HG03432 (cell line): Measurements from ENCODE around the gene TTLL11.
"Not testable (repeated sequence)": the region's sequence is repeated elsewhere in the genome, so short reads cannot be mapped to it uniquely, and the experiment has no call there.

Experiments used
- ATAC-seq: cut with Tn5 transposase; IDR thresholded peaks from one replicate; pipeline ENCODE4 v1.9.1; 2021; ENCODE audit warnings: mild to moderate bottlenecking, moderate library complexity; ENCODE audit not compliant: unreplicated experiment

The TTLL11 gene

DNA sequence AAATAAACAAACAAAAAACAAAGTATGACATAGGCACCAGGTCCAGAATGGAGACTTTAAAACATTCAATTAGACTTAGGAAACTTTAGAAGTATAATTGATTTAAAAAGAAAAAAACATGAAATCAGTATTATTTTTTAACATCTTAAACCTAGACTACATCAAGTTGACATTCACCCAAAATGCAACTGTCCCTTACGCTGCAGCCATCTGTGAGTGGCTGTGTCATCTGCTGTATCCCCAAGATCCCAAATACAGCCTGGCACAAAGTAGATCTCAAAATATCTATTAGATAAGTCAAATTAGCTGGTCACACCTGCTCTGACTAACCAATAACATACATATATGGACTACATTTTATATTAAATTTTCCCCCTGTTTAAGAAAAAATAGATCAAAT is 7.8 kb downstream of the TTLL11 start:
- no peak for ATAC-seq

DNA sequence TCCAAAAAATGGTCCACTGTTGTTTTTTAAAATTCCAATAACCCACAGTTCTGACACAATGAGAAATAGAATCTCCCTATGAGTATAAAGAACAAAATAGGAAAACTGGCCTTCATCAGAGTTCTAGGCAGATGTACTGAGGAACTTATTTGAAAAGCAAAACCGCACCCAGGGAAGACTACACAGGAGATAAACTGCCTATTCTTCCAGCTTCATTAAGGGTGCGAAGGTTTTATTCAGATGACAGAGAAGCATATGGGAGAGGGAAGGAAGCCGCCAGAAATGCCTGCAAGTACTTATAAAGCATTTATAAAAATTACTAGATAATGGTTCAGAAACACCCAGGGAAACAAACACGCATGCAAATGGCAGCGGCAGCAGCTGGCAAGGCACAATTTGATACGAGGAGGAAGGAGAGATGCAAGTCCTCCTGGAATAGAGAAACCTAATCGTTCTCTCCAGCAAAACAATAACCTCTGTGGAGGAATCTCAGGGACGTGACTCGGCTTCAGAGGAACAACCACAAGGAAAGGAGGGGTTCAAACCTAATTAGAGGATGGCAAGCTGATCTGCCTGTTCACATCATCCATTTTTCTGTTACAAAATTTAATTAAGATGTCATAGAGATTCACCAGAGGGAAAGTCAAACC is 9.0 kb downstream of the TTLL11 start:
- no peak for ATAC-seq

DNA sequence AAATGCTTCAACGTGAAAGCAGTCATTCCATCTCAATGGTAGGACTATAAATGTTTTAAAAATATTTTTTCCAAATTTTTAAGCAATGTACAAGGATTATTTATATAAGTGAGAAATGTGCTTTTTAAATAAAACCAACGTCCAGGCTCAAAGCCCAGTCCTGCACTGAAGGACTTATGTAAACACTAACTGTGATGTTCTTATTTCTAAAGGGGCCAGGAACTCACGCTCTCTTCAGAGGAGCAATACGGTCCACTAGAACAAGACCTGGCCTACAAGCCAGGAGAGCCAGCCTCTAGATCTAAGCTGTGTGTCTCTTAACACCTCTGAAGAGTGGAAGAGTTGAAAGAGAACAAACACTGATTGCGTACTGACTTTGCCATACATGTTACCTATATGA is 12.1 kb downstream of the TTLL11 start:
- no peak for ATAC-seq

DNA sequence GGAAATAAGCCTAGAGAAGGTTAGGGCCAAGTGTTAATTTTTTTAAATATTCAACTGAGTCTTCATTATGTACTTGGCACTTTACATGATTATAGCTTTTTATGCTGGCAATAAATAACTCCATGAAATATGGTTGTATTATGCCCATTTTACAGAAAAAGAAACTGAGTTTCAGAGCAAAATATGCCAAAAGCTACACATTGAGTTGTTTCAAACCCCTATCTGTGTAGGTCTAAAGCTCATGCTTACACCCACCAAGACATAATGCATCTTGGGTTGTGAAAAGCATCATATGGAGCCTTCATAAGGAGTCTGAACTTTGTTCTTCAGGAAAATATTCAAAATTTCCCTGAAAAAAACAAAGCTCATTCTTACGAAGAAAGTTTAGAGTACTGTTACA is 14.6 kb downstream of the TTLL11 start:
- no peak for ATAC-seq

DNA sequence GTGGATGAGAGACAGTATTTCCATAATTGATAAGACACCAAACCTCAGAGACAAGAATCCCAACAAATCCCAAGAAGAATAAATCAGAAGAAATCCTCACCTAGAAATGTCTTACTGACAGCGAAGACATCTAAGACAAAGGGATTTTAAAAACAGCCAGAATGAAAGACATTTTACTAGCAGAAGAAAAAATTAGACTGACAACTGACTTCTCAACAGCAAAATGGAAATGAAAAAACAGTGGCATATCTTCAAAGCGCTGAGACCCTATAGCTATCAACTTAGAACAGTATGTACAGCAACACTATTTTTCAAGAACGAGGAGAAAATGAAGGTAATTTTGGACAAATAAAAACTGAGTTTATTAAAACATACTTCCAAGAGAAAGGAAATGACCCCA is 16.3 kb downstream of the TTLL11 start:
- no peak for ATAC-seq

DNA sequence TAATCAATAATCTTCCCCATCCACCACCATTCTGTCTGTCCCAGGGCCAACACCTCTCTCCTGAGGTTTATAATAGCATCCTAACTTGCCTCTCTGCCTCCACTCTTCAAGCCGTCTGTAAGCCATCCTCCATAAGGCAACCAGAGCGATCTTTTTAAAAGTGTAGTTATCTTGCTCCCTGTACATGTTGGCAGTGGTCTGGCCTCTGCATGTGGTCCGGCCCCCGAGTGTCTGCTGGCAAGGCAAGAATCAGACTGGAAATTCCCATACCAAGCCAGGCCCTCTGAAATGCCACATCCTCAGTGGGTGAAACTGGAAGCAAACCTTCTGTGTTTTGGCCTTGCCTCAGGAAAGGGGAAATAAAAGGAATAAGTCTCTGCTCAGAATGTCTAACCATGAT is 17.0 kb downstream of the TTLL11 start:
- ATAC-seq = no peak

DNA sequence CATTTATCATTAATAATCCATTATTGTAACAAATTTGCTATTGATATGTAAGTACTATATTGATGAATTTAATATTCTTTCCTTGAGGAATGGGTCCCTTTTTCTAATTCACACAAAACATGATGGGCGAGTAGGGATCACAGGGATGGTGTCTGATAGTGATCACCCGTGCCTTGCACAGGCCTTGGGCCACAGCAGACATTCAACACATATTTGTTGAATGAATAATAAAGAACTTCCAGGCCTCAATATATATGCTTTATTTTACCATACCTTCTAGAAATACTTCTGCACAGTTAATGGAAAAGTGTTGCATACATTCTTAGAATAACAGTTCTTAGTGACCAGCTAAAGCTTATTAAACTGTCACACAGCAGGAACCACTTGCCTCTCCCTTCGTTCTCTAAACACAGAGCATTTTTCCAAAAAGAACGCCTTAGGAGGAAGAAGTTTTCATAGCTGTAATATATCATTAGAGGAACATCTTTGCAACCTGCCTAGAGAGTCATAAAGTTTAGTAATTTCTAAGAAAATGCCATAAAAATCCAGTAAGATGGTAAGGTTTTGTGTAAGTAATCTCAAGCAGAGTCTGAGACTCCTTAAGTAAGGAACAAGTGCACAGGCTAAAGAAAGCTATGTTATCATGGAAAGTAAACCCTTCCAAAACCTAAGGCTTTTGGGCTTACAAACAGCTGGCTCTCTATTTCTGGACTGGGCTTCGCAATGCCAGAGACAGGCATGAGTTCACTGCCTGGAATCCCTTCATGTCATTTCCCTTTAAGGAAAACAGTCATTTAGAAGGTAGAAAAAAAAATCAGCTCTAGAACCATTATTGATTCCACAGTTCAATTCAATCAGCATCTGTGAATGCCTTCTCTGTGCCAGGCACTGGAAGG is 17.7 kb downstream of the TTLL11 start:
- ATAC-seq = no peak

DNA sequence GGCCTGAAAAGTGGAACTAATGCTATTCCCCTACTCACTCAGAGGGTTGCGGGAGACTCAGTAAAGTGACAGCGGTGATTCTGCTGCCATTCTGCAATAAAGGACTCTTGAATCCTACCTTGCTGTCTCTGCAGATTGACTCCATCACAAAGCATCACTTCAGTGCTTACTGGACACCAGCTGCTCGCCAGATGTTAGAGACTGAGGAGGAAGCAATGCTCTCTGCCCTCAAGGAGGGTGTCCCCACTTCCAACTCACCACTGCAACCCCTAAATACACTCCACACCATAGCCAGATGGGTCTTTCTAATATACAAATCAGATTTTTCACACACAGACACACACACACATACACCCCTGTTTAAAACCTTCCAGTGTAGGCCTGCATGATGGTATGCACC is 21.4 kb downstream of the TTLL11 start:
- ATAC-seq = no peak

DNA sequence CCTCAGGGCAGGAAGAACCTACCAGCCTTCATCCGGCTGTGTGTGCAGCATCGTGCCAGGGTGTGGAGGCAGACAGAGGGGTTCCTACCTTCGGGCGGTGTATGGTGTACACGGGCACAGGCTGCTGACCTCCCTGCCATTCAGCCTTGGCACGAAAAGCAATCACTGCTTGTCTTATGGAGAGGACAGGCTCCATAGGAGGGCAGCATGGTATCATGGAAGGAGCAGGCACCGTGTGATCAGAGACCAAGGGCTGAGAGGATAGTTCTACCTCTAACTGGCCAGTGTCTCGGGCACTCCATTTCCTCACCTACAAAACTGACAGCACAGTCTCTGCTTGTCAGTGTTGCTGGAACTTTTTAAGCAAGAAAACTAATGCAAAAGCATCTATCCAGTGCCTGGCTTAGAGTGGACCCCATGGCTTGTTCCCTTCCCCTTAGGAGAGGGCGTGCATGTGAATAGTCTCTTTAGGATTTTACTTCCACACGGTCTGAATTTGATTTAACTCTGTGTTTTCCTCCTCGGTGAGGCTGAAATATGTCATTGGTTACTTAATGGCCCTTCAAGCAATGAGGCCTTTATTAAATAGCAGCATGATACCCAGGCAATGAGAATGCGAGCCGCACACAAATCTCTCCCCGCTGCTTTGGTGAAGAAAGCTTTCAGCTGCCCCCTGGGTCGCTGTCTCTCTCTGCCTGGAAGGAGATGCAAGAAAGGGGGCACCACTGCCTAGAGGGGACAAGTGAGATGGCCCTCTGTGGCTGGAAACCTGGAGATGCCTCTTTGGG is 22.2 kb downstream of the TTLL11 start:
- no peak for ATAC-seq

DNA sequence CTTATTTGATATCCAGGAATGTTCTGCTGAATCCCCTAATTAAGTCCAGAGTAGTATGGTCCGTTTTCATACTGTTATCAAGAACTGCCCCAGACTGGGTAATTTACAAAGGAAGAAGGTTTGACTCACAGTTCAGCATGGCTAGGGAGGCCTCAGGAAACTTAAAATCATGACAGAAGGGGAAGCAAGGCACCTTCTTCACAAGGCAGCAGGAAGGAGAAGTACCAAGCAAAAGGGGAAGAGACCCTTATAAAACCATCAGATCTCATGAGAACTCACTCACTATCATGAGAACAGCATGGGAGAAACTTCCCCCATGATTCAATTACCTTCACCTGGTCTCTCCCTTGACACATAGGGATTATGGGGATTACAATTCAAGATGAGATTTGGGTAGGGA is 26.4 kb downstream of the TTLL11 start:
- ATAC-seq = not testable (repeated sequence)

DNA sequence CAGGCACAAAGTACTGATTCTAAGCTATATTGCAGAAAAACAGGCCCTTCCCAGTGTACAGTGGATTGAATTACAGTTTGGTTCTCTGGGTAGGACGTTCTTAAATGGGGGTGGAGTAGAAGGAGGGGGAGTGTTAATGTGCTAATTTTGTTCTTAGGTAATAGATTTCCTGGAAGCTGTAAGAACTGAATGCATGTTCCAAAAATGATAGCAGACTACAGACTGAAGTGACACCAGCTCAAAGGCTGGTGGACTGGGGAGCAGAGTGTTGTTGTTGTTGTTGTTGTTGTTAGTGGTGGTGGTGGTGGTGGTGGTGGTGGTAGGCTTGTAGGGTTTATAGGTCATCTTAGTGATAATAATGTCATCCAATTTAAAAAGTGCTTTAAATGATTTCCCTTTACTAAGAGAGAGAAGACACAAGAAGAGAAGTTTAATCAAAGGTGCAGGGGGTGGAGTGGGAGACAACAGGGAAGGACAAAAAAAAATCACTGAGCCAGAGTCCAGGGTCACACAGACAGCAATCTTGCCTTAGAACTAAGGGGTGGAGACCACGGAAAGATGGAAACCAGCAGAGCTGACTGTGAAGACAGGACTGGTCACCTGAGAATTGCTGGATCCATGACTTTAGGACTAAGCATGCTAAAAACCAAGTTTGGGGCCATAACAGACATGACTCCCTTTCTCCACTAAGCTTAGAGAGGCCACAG is 27.0 kb downstream of the TTLL11 start:
- ATAC-seq = no peak

DNA sequence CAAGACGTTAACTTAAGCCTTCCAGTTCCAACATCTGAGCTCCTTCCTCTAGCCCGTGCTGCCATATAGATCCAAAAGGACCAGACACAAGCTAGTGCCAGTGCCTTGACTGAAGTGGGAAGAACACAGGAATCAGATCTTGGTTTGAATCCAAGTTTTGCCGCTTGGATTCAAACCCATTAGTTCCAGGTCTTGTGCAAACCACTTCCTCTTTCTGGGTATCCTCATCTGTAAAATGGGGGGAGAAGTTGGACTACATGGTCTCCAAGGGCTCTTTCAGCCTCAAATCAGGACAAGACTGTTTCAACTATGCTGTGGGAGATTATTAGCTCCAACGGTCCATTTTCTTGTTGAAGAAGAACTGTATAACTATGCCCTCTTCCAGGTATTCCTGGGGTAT is 32.6 kb downstream of the TTLL11 start:
- ATAC-seq = no peak

DNA sequence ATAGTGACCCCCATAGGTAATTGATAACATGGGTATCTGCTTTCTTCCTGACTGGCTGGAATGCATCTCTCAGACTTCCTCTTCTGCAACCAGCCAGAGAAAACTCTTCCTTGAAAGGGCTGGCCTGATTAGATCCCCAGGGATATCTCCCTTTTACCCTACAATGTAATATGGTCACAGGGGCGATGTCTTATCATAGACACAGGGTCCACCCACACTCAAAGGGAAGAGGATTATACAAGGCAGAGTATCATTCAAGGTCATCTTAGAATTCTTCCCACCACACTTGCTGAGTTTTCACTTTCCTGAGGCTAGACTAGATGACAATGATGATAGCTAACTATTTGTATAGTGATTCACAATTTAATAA is 33.2 kb downstream of the TTLL11 start:
- no peak for ATAC-seq

DNA sequence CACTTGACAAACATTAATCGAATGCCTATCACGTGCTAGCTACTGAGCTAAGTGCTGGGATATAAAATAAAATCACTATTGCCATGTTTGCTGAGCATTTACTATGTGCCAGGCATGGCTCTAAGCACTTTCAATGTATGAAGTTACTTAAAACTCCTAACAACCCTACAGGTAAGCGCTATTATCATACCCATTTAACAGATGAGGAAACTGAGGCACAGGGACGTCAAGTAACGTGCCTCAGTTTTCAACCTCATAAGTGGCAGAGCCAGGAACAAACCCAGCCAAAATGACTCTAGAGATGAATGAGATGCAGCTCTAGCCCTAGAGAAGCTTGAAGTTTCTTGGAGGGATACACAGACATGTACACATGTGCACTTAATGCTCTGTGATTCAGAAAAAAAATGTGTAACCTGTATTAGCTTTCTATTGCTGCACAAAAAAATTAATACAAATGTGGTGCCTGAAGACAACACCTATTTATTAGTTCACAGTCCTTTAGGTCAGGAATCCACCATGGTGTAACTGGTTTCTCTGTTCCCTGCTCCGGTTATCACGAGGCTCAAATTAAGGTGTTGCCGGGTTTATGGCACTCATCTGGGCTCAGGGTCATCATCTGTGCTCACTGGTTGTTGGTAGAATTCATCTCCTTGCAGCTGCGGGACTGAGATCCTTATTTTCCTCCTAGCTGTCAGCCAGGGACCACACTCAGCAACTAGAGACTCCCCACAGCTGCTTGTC is 33.7 kb downstream of the TTLL11 start:
- no peak for ATAC-seq

DNA sequence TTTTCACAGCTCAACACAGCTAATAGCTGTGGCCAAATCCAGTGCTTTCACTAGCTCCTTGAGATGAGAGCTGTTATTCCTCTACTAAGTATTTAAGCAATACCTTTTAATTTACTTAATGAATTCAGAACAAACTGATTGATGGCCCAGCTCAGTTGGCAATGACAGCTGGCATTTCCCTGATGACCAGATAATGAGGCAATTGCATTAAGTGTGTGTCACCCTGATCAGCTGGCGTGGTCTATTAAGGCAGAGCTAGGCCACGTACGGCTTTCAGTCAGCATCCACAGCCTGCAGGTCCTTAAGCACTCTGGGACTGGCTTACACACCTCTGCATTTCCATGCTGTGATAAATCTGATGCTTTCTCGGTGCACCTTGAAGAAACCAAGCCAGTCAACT is 34.4 kb downstream of the TTLL11 start:
- no peak for ATAC-seq

DNA sequence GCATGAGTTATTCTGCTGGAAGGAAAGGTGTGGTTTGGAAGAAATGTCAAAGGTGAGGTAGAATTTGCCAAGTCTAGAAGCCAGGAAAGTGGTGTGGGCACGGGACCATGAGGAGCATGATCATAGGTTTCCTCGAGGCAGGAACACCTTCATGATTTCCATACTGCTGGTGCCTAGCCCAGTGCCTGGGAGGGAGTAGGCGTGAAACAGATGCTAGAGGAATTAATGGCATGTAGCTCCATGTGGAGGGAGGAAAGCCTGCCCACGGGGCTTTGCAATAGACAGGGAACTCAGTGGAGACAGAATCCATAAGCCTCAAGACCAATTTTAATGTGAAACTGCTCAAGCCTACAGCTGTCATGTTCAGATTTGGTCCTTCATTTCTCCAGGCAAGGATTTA is 35.1 kb downstream of the TTLL11 start:
- ATAC-seq = no peak

DNA sequence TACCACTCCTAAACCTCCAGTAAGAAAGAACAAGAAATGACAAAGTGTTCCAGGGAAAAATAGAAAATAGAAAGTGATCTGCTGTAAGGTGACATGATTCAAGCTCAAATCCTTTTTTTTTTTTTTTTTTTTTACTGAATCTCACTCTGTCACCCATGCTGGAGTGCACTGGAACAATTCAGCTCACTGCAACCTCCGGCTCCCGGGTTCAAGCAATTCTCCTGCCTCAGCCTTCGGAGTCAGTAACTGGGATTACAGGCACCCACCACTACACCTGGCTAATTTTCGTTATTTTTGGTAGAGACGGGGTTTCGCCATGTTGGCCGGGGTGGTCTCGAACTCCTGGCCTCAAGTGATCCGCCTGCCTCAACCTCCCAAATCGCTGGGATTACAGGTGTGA is 35.9 kb downstream of the TTLL11 start:
- ATAC-seq = no peak

DNA sequence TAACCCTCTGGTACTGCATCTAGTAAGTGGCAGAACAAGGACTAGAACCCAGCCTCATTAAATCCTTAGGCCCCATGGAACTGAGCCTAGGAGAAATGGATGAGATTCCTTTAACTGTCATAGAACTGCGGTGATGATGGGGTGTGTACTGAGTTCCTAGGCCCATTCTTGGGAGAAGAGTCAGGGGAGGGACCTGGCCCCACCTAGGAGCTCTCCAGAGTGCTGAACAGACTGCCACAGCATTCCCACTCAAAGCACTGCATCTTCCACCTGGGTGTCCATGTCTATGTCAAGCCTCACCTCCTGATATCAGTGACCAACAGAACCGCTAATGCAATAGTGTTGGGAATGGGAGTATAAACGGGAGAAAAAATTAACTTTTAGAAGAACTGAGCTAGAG is 36.6 kb downstream of the TTLL11 start:
- ATAC-seq = no peak

DNA sequence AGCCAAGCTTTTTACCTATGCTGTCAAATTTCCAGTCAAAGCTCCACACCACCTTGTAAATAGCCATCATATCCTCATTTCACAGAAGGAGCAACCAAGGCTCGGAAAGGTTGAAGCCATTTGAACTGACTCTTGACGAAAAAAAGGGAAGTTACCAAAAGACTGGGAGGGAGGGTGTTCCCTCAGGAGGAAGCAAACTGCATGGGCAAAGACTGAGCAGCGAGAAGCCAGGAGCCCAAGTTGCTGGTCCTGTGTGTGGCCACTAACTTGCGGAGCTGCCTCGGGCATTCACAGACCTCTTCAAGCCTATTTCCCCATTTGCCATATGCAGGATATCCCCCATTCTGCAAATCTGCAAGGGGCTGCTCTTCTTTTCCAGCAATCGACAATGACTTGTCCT is 37.4 kb downstream of the TTLL11 start:
- no peak for ATAC-seq

DNA sequence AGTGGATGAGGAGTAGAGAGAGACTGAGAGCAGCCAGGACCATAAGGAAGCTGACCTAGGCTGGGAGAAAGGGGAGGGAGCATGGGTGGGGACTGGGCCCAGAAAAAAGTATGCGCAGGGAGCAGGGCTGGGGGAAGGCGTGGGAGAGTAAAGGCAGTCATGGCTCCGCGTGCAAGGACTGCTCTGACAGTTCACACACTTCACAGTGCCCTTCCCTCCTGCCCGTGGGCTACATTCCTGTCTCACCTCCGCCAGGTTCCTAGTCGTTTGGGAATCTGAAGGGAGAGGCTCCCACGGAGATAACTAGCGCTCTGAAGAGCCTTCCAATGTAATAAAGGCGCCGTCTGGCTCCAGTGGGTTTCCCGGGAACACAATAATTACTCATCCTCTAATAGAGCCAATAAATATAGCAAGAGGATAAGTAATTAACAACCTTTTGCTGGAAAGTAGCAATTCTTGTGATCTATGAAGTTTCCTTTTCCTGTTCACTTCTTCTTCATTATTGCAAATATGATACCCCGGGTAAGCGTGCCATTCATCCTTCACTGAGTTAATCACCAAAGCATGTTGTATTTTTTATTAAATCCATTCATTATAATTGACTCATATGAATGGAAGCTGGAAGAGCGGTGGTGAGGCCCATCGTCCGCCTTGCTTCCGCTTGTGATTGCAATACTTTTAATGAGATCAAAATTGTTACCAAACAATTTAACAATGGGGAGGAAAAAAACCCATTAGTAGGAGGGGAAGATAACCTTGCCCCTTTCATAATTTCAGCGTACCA is 39.3 kb downstream of the TTLL11 start:
- ATAC-seq = no peak
